GM19452 (cell line): ENCODE data around the gene LRRC57.

Experiments
- ATAC-seq: cut with Tn5 transposase; IDR thresholded peaks from one replicate; pipeline ENCODE4 v1.9.1; 2021; ENCODE audit not compliant: unreplicated experiment

Gene LRRC57

GRCh38 chr15:42493679-42494078 lies 54.9 kb downstream of the LRRC57 start:
- ATAC-seq: no peak

GRCh38 chr15:42491539-42492225 lies 56.9 kb downstream of the LRRC57 start:
- ATAC-seq: no peak

- ATAC-seq: no peak
Measured at GRCh38 chr15:42490671-42491538, 57.7 kb downstream of the LRRC57 start, which contains the start of gene ZNF106. TSS of gene ZNF106 (minus strand) at chr15:42491141. CDS start at chr15:42472289, 18,852 bp downstream.

DNA sequence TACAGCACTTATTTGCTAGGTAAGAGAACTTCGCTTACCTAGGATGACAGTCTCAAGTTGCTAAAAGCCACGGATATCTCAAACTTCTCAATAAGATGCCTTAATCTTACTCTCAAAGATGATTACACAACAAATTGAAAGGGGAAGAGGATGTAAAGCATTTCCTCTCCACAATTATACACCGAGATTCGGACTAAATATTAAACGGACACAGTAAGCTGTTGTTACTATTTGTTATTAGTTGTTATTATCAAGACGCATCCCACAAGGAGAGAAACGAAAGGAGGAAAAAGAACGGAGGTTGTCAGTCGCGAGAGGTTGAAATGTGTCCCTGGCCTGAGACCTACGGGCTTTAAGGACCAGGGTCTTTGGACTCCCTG lies 58.3 kb downstream of the LRRC57 start:
- no peak for ATAC-seq
